Measurements from ENCODE around the gene NEIL1. TPM values are rescaled to one million over a fixed set of nuclear protein-coding genes. Genes with fewer than 3 reads are reported as not detected.

NEIL1 gene
- total and polyA plus RNA-seq, 2 donors (not counting 1 experiment from before 2014, with no cell fraction given): 103 to 251 TPM

DNA sequence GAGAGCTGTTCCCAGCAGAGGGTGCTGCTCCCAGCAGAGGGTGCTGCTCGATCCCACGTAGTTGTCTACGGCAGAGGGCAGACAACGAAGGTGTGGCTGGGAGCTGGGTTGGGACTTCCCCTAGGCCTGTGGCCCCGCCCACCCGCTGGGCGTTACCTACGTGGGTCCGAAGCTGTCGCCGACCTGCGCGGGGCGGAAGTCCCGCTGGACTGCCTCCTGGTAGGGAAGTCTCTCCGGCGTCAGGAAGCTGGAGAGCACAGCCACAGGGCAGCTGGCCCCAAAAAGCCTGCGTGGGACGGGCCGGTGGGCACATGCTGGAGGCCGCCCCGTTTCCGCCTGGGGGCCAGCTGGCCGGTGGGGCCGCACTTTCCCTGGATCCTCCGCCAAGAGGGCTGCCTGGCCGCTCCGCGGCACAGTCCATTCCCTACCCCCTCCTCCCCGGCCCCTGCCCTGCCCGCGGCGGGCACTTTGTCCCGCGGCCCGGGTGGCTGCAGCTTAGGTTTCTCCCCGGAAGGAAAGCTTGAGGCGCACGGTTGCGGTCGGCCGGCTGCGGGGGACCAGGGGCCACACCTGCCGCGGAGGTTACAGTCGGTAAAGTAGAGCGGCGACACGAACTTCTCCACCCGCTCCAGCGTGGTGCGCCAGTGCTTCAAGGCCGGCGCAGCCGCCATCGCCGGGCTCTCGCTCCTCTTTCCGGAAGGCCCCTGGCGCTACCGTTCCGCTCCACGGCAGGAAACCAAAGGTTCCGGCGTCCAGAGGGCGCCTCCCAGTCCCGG, 21.3 kb downstream of the NEIL1 start, which contains the start of gene MAN2C1:
Gene MAN2C1, minus strand, starts transcription at position 695 of the 776 bp plus-strand sequence. Its CDS starts 24 bp downstream, at position 671.
- Mint-ChIP-seq H3K4me1 (peaks cover 27% of the 10 kb centered on the region), H3K27me3 (no peaks in the 10 kb centered on the region), H3K9me3 (ENCODE audit: insufficient read depth) (no peaks in the 10 kb centered on the region), H3K4me3 (peak within 1 kb of the TSS; percentile 93), H3K27ac (peak within 1 kb of the TSS; percentile 95)
- Histone ChIP-seq H3K79me2 (ENCODE audit: control insufficient read depth, insufficient read depth, low read length) (peaks cover 4% of the 10 kb centered on the region), H3K9me3 (ENCODE audit: control extremely low read depth in 1 of 3, control insufficient read depth in 2 of 3, insufficient read depth in 1 of 3, low read length in 2 of 3) (no peaks in the 10 kb centered on the region), H3K9ac (ENCODE audit: low read length) (peak within 1 kb of the TSS; percentile 96), H3K27ac (ENCODE audit: low read length in 2 of 2) (peak within 1 kb of the TSS; percentile 98 to 99), H3K4me2 (replicated peaks; ENCODE audit: low read depth, low read length, poor library complexity, severe bottlenecking) (peak within 1 kb of the TSS; percentile 96), H3K4me1 (ENCODE audit: control insufficient read depth in 2 of 2, insufficient read depth in 2 of 2, low read length in 2 of 2) (peaks cover 13 to 19% of the 10 kb centered on the region in 2 donors), H3K4me3 (ENCODE audit: control extremely low read depth in 1 of 5, extremely low read depth in 1 of 5, insufficient read depth in 1 of 5, low read depth in 2 of 5, low read length in 4 of 5) (peak within 1 kb of the TSS; percentile 74 to 96 (median 87)), H3K36me3 (replicated peaks in 1 of 2; ENCODE audit: control extremely low read depth in 1 of 2, control insufficient read depth in 1 of 2, extremely low read depth in 1 of 2, insufficient read depth in 2 of 2, low read length in 1 of 2) (peaks cover 0 to 42% of the 10 kb centered on the region in 2 experiments), H2AFZ (ENCODE audit: insufficient read depth, low read depth, low read length, poor library complexity, severe bottlenecking) (peak within 1 kb of the TSS; percentile 73), H3K27me3 (replicated peaks in 1 of 4; ENCODE audit: control extremely low read depth in 1 of 4, control insufficient read depth in 3 of 4, insufficient read depth in 4 of 4, low read length in 3 of 4) (no peaks in the 10 kb centered on the region), H4K20me1 (ENCODE audit: control insufficient read depth, insufficient read depth, low read length, poor library complexity, severe bottlenecking) (peaks cover under 1% of the 10 kb centered on the region)
- under 1% methylated on average over 67 of the region's 67 CpGs for WGBS (ENCODE audit: insufficient coverage)
- ChIA-PET CTCF (interaction anchor here (0.5 to 4.3 kb wide), 33 partner anchors 11 to 512 kb away, joined by 3 to 52 read pairs (median 5); partner anchors contain the start of genes C15orf39, COMMD4, IMP3 and NEIL1), POLR2A (interaction anchor here (0.8 to 3.9 kb wide), 11 partner anchors 13 to 370 kb away, joined by 3 to 62 read pairs (median 4); partner anchors contain the start of genes COMMD4, IMP3, NEIL1 and PPCDC)
- DNase-seq (peak; percentile 97), ATAC-seq (ENCODE audit: low read depth) (peak; percentile 92)
- intact Hi-C loops (cut with micrococcal nuclease): loop anchor here (1.0 to 5.0 kb wide), 5 partner anchors 18 to 431 kb away; partner anchors contain the start of genes COMMD4, COX5A, IMP3 and SNUPN
- no peak for TF ChIP-seq EZH2 (IDR thresholded peaks at IDR 0.05; ENCODE audit: borderline replicate concordance, insufficient read depth, low read depth, low read length, poor library complexity, severe bottlenecking)
- TF ChIP-seq, protein P1, sequence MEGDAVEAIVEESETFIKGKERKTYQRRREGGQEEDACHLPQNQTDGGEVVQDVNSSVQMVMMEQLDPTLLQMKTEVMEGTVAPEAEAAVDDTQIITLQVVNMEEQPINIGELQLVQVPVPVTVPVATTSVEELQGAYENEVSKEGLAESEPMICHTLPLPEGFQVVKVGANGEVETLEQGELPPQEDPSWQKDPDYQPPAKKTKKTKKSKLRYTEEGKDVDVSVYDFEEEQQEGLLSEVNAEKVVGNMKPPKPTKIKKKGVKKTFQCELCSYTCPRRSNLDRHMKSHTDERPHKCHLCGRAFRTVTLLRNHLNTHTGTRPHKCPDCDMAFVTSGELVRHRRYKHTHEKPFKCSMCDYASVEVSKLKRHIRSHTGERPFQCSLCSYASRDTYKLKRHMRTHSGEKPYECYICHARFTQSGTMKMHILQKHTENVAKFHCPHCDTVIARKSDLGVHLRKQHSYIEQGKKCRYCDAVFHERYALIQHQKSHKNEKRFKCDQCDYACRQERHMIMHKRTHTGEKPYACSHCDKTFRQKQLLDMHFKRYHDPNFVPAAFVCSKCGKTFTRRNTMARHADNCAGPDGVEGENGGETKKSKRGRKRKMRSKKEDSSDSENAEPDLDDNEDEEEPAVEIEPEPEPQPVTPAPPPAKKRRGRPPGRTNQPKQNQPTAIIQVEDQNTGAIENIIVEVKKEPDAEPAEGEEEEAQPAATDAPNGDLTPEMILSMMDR (IDR thresholded peaks at IDR 0.05): peak; percentile 74
